Transverse colon (tissue), 4 donors: ENCODE results near the gene EYA2. TPM values are rescaled to one million over a fixed set of nuclear protein-coding genes. Genes with fewer than 3 reads are reported as not detected.

Experiments
- DNase-seq: peaks from one replicate; pipeline ENCODE4 v3.0.0-alpha.2; 2019
- H3K27ac ChIP-seq, 4 donors: fragments of 200-600 bp; sonication (generic); 2 replicates each; pipeline ENCODE4 v1.5.1; 2016 to 2018; ENCODE audit warnings: inconsistent platforms in 4 of 4
- H3K27me3 ChIP-seq: fragments of 200-600 bp; sonication (generic); 2 replicates; pipeline ENCODE4 v1.5.1; 2017; ENCODE audit warnings: inconsistent platforms
- H3K36me3 ChIP-seq, 4 donors: fragments of 200-600 bp; sonication (generic); 2 replicates each; pipeline ENCODE4 v1.5.1; 2017 to 2019; ENCODE audit warnings: inconsistent platforms in 4 of 4
- H3K4me1 ChIP-seq, 4 donors: fragments of 200-600 bp; sonication (generic); 2 replicates each; pipeline ENCODE4 v1.5.1; 2017 to 2020; ENCODE audit warnings: inconsistent platforms in 4 of 4
- H3K4me3 ChIP-seq, 4 donors: fragments of 200-600 bp; sonication (generic); 1 replicate in 1 of 4; 2 replicates in 3 of 4; pipeline versions ENCODE4 v1.5.1 to v1.6.1; 2017 to 2019; ENCODE audit warnings: inconsistent platforms in 4 of 4
- H3K9me3 ChIP-seq, 2 donors: fragments of 200-600 bp; sonication (generic); 2 replicates each; pipeline ENCODE4 v1.5.1; 2017 to 2019; ENCODE audit warnings: inconsistent platforms in 2 of 2
- CTCF ChIP-seq, 5 experiments: fragments of 200-600 bp in 3 of 5; fragments of 450-650 bp in 2 of 5; sonication (generic) in 3 of 5; IDR thresholded peaks; 1 replicate in 2 of 5; 2 replicates in 3 of 5; pipeline ENCODE4 v1.5.1; 2016 to 2017; ENCODE audit warnings: antibody characterized with exemption in 5 of 5, inconsistent platforms in 3 of 5, mild to moderate bottlenecking in 2 of 5, moderate library complexity in 1 of 5
- EP300 ChIP-seq: sonication (generic); formaldehyde crosslinking; IDR thresholded peaks from one replicate; pipeline ENCODE4 v1.6.1; 2017; ENCODE audit warnings: antibody characterized with exemption, low read depth
- POLR2A ChIP-seq: fragments of 450-650 bp; IDR thresholded peaks from one replicate; pipeline ENCODE4 v1.6.1; 2016; ENCODE audit warnings: antibody characterized with exemption, mild to moderate bottlenecking, moderate library complexity
- POLR2AphosphoS5 ChIP-seq, 3 donors: sonication (generic); formaldehyde crosslinking; IDR thresholded peaks; one replicate each; pipeline ENCODE4 v1.6.1; 2016; ENCODE audit warnings: antibody characterized with exemption in 3 of 3
- WGBS, 2 donors: methylation state at CpG; one replicate each; pipeline ENCODE4 v1.1.5; 2018; ENCODE audit warnings: low coverage in 1 of 2; 5-methylcytosine and 5-hydroxymethylcytosine counted together
- in situ Hi-C, 4 donors: fragments of 200-750 bp; cut with MboI; loops; one replicate each; pipeline versions ENCODE4 v1.15.0 to v1.15.1; 2017; ENCODE audit warnings: low sequenced_read_pairs in 3 of 4, low pct_ligation_motif_present in 1 of 4, low pct_unique_long_range_greater_than_20kb in 1 of 4
- intact Hi-C: fragments of 100-400 bp; cut with DNase I; formaldehyde crosslinking; loops from one replicate; pipeline ENCODE4 v1.15.1; 2023; ENCODE audit warnings: low total_unique reads
- total RNA-seq, 4 donors: library from RNA; depleted of rRNA; stranded (reverse); fragments of >200 nt; gene quantifications; one replicate each; pipeline ENCODE4 v1.1.0, GENCODE V29; 2016

The EYA2 gene
- total RNA-seq, 4 donors from 2014 or later: 4.5 to 17.5 (median 10.9) TPM

GRCh38 chr20:47099093-47099492 lies 204.4 kb downstream of the EYA2 start:
- TF ChIP-seq CTCF (IDR thresholded peaks at IDR 0.05) (no peak), EP300 (no peak), POLR2A (no peak), POLR2AphosphoS5 (IDR thresholded peaks at IDR 0.05) (no peak)
- Histone ChIP-seq H3K27me3 (no peaks in the 10 kb centered on the region), H3K27ac (no peak overlapping the region), H3K9me3 (peaks cover 8 to 10% of the 10 kb centered on the region in 2 donors), H3K4me3 (no peak overlapping the region), H3K4me1 (peaks cover 0 to 25% (median 13%) of the 10 kb centered on the region in 4 donors), H3K36me3 (no peaks in the 10 kb centered on the region)
- in situ Hi-C loops (no loop called here), intact Hi-C loops (no loop called here)
- WGBS, 2 donors: 88 to 97% methylated on average over 7 of the region's 7 CpGs
- DNase-seq: no peak

GRCh38 chr20:47099825-47100441 lies 205.3 kb downstream of the EYA2 start:
- no peaks in the 10 kb centered on the region for H3K36me3 ChIP-seq
- in situ Hi-C loops (no loop called here), intact Hi-C loops (no loop called here)
- no peaks in the 10 kb centered on the region for H3K27me3 ChIP-seq
- no peak overlapping the region for H3K27ac ChIP-seq
- H3K9me3 ChIP-seq: peaks cover 8 to 10% of the 10 kb centered on the region in 2 donors
- DNase-seq: no peak
- H3K4me3 ChIP-seq: no peak overlapping the region
- H3K4me1 ChIP-seq: peaks cover 0 to 25% (median 13%) of the 10 kb centered on the region in 4 donors
- TF ChIP-seq POLR2A (no peak), POLR2AphosphoS5 (IDR thresholded peaks at IDR 0.05) (no peak), CTCF (IDR thresholded peaks at IDR 0.05) (no peak), EP300 (no peak)
- 46 to 48% methylated on average over 2 to 6 of the region's 6 CpGs for WGBS, 2 donors

GRCh38 chr20:47102629-47103028 lies 208.0 kb downstream of the EYA2 start:
- TF ChIP-seq POLR2AphosphoS5 (IDR thresholded peaks at IDR 0.05): no peak
- no peak for TF ChIP-seq POLR2A
- no peak for TF ChIP-seq EP300
- 90 to 93% methylated on average over 2 of the region's 2 CpGs for WGBS, 2 donors
- no peaks in the 10 kb centered on the region for H3K36me3 ChIP-seq
- intact Hi-C loops: no loop called here
- H3K27ac ChIP-seq: no peak overlapping the region
- peaks cover 0 to 8% of the 10 kb centered on the region in 2 donors for H3K9me3 ChIP-seq
- in situ Hi-C loops: no loop called here
- no peaks in the 10 kb centered on the region for H3K27me3 ChIP-seq
- H3K4me3 ChIP-seq: no peak overlapping the region
- H3K4me1 ChIP-seq: peaks cover 0 to 20% (median 11%) of the 10 kb centered on the region in 4 donors
- DNase-seq: no peak

- peaks cover 9 to 11% of the 10 kb centered on the region in 2 donors for H3K9me3 ChIP-seq
- intact Hi-C loops: no loop called here
- H3K36me3 ChIP-seq: peaks cover 0 to 5% (median 0%) of the 10 kb centered on the region in 4 donors
- no peaks in the 10 kb centered on the region for H3K27me3 ChIP-seq
- H3K4me3 ChIP-seq: no peak overlapping the region
- 67% methylated on average over 7 of the region's 7 CpGs; no CpG with 5 or more reads in 1 of the 2 donors for WGBS, 2 donors
- DNase-seq: no peak
- no peak overlapping the region for H3K27ac ChIP-seq
- in situ Hi-C loops: no loop called here
- TF ChIP-seq POLR2AphosphoS5 (IDR thresholded peaks at IDR 0.05): no peak
- no peak for TF ChIP-seq CTCF (IDR thresholded peaks at IDR 0.05)
- no peak for TF ChIP-seq EP300
- TF ChIP-seq POLR2A: no peak
- H3K4me1 ChIP-seq: no peaks in the 10 kb centered on the region
Observed at GRCh38 chr20:47106786-47107185, 212.1 kb downstream of the EYA2 start.

GRCh38 chr20:47108994-47109393 lies 214.4 kb downstream of the EYA2 start:
- no peak overlapping the region for H3K4me3 ChIP-seq
- TF ChIP-seq CTCF (IDR thresholded peaks at IDR 0.05) (no peak), POLR2AphosphoS5 (IDR thresholded peaks at IDR 0.05) (no peak), EP300 (no peak), POLR2A (no peak)
- intact Hi-C loops: no loop called here
- peaks cover 9 to 11% of the 10 kb centered on the region in 2 donors for H3K9me3 ChIP-seq
- WGBS, 2 donors: 77 to 89% methylated on average over 3 of the region's 3 CpGs
- no peak overlapping the region for H3K27ac ChIP-seq
- H3K4me1 ChIP-seq: no peaks in the 10 kb centered on the region
- DNase-seq: no peak
- peaks cover 0 to 5% (median 0%) of the 10 kb centered on the region in 4 donors for H3K36me3 ChIP-seq
- H3K27me3 ChIP-seq: no peaks in the 10 kb centered on the region
- in situ Hi-C loops: no loop called here
